Ishikawa (cell line): ENCODE results near the gene DGLUCY.

ENCODE experiments used
- CEBPB ChIP-seq: IDR thresholded peaks from 2 replicates; pipeline ENCODE4 v1.6.1; 2012
- CREB1 ChIP-seq: IDR thresholded peaks from 2 replicates; pipeline ENCODE4 v1.6.1; 2012; ENCODE audit warnings: low read depth
- EGR1 ChIP-seq: IDR thresholded peaks from 2 replicates; pipeline ENCODE4 v1.6.1; 2012
- EP300 ChIP-seq: IDR thresholded peaks from 2 replicates; pipeline ENCODE4 v1.6.1; 2012; ENCODE audit warnings: borderline replicate concordance
- FOXM1 ChIP-seq: IDR thresholded peaks from 2 replicates; pipeline ENCODE4 v1.6.1; 2012; ENCODE audit warnings: low read depth, borderline replicate concordance
- MAX ChIP-seq: IDR thresholded peaks from 2 replicates; pipeline ENCODE4 v1.6.1; 2012
- NFIC ChIP-seq: IDR thresholded peaks from 2 replicates; pipeline ENCODE4 v1.6.1; 2012
- RAD21 ChIP-seq: IDR thresholded peaks from 2 replicates; pipeline ENCODE4 v1.6.1; 2012; ENCODE audit warnings: low read depth
- TAF1 ChIP-seq: IDR thresholded peaks from 2 replicates; pipeline ENCODE4 v1.6.1; 2012; ENCODE audit warnings: low read depth, mild to moderate bottlenecking
- TCF12 ChIP-seq: IDR thresholded peaks from 2 replicates; pipeline ENCODE4 v1.6.1; 2012; ENCODE audit warnings: low read depth
- TEAD4 ChIP-seq: IDR thresholded peaks from 2 replicates; pipeline ENCODE4 v1.6.1; 2012
- USF1 ChIP-seq: IDR thresholded peaks from 2 replicates; pipeline ENCODE4 v1.6.1; 2012
- YY1 ChIP-seq: IDR thresholded peaks from 2 replicates; pipeline ENCODE4 v1.6.1; 2012; ENCODE audit warnings: low read depth
- ZBTB7A ChIP-seq: IDR thresholded peaks from 2 replicates; pipeline ENCODE4 v1.6.1; 2012; ENCODE audit warnings: low read depth
- TF ChIP-seq, protein P1 (sequence below): IDR thresholded peaks from 2 replicates; pipeline ENCODE4 v1.6.1; 2012; ENCODE audit warnings: low read depth, mild to moderate bottlenecking

DGLUCY gene

GRCh38 chr14:91173221-91173670 lies 59.4 kb downstream of the DGLUCY start:
- TF ChIP-seq FOXM1, result no peak
- no peak for TF ChIP-seq ZBTB7A
- TF ChIP-seq RAD21, result peak; percentile 85
- TF ChIP-seq, protein P1, sequence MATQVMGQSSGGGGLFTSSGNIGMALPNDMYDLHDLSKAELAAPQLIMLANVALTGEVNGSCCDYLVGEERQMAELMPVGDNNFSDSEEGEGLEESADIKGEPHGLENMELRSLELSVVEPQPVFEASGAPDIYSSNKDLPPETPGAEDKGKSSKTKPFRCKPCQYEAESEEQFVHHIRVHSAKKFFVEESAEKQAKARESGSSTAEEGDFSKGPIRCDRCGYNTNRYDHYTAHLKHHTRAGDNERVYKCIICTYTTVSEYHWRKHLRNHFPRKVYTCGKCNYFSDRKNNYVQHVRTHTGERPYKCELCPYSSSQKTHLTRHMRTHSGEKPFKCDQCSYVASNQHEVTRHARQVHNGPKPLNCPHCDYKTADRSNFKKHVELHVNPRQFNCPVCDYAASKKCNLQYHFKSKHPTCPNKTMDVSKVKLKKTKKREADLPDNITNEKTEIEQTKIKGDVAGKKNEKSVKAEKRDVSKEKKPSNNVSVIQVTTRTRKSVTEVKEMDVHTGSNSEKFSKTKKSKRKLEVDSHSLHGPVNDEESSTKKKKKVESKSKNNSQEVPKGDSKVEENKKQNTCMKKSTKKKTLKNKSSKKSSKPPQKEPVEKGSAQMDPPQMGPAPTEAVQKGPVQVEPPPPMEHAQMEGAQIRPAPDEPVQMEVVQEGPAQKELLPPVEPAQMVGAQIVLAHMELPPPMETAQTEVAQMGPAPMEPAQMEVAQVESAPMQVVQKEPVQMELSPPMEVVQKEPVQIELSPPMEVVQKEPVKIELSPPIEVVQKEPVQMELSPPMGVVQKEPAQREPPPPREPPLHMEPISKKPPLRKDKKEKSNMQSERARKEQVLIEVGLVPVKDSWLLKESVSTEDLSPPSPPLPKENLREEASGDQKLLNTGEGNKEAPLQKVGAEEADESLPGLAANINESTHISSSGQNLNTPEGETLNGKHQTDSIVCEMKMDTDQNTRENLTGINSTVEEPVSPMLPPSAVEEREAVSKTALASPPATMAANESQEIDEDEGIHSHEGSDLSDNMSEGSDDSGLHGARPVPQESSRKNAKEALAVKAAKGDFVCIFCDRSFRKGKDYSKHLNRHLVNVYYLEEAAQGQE, result no peak
- TF ChIP-seq EP300, result no peak

GRCh38 chr14:91173904-91174303 lies 60.0 kb downstream of the DGLUCY start:
- TF ChIP-seq CEBPB (no peak), YY1 (no peak), FOXM1 (no peak), USF1 (no peak), TEAD4 (no peak), TCF12 (no peak), EGR1 (no peak), MAX (no peak), ZBTB7A (no peak), CREB1 (no peak), EP300 (no peak), TAF1 (no peak), NFIC (no peak), RAD21 (no peak)
- TF ChIP-seq, protein P1, result no peak

DNA sequence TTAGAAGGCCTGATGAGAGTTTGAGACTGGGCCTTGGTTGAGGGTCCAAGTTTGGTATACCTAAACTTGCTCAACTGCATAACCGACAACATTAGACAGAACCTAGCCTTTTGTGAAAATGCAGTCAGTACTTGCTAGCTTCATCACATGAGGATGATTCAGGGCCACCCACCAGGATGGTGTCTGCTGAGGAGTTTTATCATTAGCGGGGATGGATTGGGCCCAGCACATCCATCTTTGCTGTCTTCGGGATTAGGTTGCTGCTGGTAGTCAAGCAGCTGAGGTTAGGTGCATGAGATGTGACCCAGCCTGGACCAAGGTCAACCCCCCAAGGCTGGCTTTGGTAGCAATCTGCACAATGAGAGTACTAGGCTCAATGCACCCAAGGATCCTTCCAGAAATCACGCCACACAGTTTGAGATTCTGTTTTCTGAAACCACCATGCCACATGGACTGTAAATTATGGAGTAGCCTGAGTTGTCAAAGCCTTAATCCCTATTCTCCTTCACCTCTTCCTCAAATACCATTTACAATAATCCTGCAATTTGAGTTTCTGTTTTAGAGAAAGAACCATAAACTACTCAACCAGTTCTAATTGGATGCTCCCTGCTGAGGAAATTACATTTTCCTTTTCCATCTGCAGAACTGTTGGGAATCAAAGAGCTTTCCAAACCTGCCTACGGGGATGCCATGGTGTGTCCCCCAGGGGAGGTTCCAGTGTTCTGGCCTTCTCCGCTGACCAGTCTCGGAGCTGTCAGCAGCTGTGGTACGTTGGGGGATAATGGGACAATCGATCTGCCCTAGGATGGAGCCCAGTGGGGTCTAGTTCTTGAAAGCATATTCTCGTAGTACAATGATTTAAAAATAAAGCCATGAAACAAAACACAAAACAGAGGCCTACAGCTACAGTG lies 61.7 kb downstream of the DGLUCY start:
- TF ChIP-seq FOXM1, result no peak
- TF ChIP-seq USF1, result no peak
- no peak for TF ChIP-seq TAF1

DNA sequence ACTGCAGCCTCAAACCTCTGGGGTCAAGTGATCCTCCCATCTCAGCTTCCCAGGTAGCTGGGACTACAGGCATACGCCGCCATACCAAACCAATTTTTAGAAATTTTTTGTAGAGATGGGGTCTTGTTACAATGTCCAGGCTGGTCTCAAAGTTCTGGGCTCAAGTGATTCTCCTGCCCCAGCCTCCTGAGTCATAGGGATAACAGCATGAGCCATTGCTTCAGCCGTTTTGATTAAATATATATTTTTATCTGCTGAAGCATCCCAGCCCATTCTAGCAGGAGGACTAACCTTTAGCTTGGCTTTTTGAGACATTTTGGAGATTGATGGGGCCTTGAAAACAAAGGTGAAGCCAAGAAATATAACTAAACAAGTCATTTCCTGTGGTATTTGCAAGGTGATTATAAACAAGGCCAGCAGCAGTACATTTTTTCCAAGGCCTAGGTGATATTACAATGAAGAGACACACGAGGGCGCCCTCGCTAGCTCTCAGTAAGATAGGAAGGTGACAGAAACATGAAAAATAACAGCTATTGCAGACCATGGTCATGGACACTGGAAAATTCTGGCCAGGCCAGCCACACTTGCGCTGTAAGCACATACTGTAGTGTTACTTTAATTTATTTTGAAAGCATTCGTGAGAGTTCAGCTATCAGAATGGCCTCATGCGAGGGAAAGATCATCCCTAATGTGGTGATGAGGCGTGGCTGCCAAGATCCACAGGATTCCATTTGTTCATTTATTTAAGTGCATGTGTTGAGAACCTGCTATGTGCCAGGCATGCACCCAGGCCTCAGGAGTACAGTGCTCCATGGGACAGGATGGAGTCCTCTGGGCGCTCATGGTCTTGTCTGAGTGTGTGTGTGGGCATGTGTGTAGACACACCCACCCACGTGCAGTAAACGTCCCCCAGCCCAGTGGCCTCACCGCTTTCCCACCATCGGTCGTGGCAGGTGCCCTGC lies 63.5 kb downstream of the DGLUCY start:
- TF ChIP-seq EP300 (no peak), RAD21 (peak; percentile 75)

- TF ChIP-seq FOXM1, result no peak
- TF ChIP-seq TEAD4, result no peak
- TF ChIP-seq TCF12, result no peak
- no peak for TF ChIP-seq CEBPB
- no peak for TF ChIP-seq NFIC
- no peak for TF ChIP-seq YY1
- TF ChIP-seq TAF1, result no peak
- TF ChIP-seq CREB1, result no peak
- no peak for TF ChIP-seq MAX
- no peak for TF ChIP-seq USF1
- TF ChIP-seq, protein P1, result no peak
- no peak for TF ChIP-seq ZBTB7A
- no peak for TF ChIP-seq EGR1
- no peak for TF ChIP-seq RAD21
- TF ChIP-seq EP300, result no peak
These were observed 66.7 kb downstream of the DGLUCY start for GRCh38 chr14:91180611-91181010.
